GM21390 (cell line): Measurements from ENCODE around the gene C11orf21.
"Not testable (repeated sequence)": the region's sequence is repeated elsewhere in the genome, so short reads cannot be mapped to it uniquely, and the experiment has no call there.

Experiments used
- ATAC-seq: cut with Tn5 transposase; IDR thresholded peaks from one replicate; pipeline ENCODE4 v1.9.1; 2021; ENCODE audit not compliant: unreplicated experiment

Gene C11orf21

DNA sequence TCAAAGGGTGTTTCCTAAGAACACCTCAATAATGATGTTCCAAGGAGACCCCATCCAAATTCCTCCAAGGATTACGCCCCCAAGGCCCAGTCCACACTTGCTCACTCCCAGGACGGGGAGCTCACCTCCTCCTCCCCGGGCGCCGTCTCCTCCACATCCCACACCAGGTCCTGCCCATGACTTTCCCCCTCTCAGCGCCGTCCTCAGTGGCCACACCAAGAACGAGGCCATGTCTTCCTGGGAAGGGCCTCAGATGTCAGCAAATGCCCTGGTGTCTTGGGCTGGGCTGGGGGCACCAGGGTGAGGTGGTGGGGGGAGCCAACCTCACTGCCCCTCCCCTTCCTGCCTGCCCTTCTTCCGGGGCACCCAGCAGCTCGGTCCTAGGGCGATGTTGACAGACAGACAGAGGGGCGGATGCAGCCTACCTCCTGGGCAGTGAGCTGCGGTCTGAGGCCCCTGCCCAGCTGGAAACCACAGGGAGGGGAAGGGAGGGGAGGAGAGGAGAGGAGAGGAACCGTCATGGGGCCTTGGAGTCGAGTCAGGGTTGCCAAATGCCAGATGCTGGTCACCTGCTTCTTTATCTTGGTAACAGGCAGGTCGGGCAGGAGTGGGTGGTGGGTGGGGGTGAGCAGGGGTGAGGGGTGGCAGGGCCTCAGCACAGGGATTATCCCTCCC is at the start of gene C11orf21, which contains the start of gene TSPAN32:
Gene C11orf21, minus strand, starts transcription at position 288 of the 675 bp plus-strand sequence. Its CDS starts 110 bp downstream, at position 178.
Gene TSPAN32, plus strand, starts transcription at position 383 of the 675 bp plus-strand sequence. Its CDS starts 137 bp downstream, at position 520.
- no peak for ATAC-seq

DNA sequence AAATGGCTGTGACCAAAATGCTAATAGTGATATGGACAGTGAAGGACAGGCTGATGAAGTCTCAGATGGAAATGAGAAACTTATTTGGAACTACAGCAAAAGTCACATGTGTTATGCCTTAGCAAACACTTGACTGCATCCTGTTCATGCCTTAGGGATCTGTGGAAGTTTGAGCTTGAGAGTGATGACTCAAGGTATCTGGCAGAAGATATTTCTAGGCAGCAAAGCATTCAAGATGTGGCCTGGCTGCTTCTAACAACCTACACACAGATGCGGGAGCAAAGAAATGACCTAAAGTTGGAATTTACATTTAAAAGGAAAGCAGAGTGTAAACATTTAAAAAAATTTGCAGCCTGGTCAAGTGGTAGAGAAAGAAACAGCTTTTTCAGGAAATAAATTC is 47.3 kb upstream of the C11orf21 start:
- no peak for ATAC-seq

DNA sequence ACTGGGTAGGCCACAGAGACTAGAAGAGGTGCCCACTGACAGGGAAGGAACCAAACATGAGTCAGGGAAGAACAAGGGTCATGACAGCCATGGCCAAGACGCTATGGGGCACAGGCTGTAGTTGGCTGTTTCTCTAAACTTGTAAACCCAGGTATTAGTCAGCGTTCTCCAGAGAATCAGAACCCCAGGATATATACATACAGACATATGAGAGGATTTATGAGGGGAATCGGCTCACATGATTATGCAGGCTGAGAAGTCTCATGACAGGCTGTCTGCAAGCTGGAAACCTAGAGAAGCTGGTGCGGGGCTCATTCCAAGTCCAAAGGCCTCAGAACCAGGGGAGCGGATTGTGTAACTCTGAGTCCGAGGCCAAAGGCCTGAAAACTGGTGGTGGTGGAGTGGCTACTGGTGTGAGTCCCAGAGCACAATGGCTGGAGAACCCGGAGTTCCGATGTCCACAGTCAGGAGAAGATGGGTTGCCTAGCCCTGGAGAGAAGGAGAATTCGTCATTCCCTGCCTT is 45.7 kb upstream of the C11orf21 start:
- ATAC-seq: no peak

DNA sequence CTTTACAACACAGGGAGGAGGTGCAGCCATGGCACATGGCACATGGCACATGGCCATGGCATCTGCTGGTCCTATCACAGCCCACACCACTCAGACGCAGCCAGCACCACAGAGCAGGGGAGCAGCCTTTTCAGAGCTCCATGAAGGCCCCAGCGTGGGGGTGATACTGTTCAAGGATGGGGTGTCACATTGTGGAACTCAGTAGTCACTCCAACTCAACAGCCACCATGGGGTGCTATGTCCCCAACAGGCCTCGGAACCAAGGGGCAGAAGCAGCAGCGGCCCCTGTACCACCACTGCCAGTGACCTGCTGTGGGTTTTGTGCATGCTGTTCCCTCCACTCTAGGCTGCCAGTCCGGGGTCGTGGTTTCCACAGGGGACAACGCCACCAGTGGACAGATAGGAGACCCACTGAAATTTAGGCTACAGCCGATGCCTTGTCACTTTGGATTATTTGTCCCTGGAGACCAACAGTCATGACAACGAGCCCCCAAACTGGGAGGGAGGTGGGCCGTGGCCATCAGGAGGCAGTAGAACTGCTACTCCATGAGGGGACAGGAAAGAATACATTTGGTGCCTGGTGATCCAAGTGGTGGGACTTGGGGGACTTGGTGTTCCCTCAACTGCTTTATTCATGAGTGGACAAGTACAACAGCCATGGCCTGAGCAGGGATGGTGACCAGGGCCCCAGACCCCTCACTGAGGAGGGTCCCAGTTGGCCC is 45.0 kb upstream of the C11orf21 start:
- ATAC-seq: no peak

DNA sequence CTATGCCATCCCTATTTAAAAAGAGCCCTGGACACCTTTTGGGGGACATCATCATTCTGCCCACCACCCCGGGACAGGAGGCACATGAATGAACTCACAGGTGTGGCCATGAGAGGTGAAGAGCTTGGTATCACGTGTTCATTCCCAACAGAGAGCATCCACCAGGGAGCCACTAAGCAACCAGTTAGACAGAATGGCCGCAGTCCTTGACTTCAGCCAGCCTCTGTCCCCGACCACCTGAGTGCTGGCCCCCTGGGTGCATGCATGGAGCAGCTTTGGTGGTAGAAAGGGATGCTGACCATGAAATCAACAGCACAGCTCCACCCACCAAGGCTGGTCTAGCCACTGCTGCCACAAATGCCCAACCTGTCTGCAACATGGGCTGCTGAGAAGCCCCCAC is 44.3 kb upstream of the C11orf21 start:
- no peak for ATAC-seq

DNA sequence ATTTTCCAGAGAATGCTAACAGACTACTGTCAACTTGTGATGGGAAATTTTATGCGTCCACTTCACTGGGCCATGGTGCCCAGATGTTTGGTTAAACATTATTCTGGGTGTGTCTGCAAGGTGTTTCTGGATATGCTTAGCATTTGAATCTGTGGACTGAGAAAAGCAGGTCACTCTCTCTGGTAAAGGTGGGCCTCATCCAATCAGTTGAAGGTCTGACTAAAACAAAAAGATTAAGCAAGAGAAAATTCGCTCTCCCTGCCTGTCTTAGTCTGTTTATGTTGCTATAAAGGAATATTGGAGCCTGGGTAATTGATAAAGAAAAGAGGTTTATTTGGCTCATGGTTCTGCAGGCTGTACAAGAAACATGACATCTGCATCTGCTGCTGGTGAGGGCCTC is 43.3 kb upstream of the C11orf21 start:
- ATAC-seq: no peak

DNA sequence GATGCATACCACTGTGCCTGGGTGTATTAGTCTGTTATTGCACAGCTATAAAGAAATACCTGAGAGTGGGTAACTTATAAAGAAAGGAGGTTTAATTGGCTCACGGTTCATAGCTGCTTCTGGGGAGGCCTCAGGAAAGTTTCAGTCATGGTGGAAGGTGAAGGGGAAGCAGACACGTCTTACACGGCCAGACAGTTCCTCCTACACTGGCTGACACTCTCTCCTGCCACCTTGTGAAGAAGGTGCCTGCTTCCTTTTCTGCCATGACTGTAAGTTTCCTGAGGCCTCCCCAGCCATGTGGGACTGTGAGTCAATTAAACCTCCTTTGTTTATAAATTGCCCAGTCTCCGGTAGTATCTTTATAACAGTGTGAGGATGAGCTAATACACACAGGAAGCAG is 41.8 kb upstream of the C11orf21 start:
- no peak for ATAC-seq

DNA sequence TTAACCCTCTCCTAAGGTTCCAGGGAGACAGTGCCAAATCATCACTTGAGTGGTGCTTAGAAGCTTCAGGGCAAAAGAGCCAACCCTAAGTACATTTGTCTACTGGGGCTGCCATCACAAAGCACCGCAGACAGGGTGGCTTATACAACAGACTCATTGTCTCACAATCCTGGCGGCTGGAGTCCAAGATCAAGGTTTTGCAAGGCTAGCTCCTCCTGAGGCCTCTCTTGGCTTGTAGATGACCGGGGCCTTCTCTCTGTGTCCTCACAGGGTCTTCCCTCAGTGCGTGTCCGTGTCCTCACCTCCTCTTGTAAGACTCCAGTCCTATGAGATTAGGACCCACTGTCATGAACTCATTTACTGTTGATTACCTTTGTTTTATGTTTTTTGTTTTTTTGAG is 41.3 kb upstream of the C11orf21 start:
- ATAC-seq: no peak

DNA sequence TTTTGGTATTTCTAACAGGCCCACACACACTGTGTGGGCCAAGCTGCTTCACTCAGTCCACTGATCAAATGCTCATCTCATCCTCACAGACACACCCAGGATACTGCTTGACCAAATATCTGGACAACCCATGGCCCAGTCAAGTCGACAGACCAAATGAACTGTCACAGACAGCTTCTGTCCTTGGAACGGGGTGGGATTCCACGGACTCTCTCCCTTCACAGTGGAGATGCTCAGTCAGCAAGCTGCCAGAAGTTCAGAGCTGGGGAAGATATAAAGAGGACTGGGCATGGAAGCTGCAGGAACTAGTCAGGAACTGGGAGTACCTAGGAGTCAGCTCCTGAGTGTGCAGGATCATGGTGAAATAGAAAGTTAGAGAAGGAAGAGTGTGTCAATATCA is 40.8 kb upstream of the C11orf21 start:
- no peak for ATAC-seq

DNA sequence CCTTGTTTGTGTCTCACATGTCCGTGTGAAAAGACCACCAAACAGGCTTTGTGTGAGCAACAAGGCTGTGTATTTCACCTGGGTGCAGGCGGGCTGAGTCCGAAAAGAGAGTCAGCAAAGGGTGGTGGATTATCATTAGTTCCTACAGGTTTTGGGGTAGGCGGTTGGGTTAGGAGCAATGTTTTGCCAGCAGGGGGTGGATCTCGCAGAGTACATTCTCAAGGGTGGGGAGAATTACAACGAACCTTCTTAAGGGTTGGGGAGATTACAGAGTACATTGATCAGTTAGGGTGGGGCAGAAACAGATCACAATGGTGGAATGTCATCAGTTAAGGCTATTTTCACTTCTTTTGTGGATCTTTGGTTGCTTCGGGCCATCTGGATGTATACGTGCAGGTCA is 37.0 kb upstream of the C11orf21 start:
- not testable (repeated sequence) for ATAC-seq

DNA sequence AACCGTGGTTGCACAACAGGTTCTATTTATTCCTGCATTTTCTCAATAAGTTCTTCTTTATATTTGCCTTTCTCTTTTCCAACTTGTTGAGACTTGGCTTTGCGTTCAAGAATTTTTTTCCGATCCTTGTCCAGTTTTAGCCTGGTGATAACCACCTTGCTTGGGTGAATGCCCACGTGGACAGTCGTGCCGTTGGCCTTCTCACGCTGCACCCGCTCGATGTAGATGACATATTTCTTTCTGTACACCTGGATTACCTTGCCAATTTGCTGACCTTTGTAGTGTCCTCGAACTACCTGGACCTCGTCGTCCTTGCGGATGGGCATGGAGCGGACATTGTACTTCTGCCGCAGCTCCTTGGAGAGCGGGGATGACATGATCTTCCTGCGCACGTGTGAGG is 33.6 kb upstream of the C11orf21 start:
- ATAC-seq: not testable (repeated sequence)

DNA sequence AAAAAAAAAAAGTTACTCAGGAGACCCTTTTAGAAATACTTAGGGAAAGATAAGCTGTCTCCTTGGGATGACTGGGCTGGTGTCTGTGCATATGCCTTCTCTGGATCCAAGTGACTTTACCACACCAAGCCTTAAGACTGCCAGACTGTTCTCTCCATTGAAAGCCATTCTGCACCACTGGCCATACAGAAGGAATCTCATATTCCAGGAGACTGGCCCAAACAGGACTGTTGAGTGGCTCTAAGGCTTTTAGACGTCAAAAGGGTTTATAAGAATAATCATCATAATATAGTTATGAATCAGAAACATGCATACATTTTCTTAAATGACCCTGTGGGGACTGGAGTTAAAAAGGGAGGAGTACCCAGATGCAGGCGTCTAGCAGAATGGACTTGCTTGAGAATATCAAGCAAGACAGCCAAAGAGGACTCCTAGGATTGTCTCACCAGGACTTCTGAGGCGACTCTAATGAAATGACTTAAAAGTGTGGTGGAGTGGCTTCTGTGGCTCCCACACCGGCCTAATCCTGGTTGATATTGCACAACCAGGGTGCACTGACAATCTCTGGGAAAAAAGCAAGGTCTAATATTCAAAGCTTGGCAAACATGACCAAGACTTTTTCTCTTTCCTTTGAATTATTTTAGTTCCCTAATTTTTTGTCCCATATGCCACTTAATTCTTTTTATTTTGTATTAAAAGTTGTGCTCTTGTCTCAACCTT is 31.9 kb upstream of the C11orf21 start:
- ATAC-seq: not testable (repeated sequence)

DNA sequence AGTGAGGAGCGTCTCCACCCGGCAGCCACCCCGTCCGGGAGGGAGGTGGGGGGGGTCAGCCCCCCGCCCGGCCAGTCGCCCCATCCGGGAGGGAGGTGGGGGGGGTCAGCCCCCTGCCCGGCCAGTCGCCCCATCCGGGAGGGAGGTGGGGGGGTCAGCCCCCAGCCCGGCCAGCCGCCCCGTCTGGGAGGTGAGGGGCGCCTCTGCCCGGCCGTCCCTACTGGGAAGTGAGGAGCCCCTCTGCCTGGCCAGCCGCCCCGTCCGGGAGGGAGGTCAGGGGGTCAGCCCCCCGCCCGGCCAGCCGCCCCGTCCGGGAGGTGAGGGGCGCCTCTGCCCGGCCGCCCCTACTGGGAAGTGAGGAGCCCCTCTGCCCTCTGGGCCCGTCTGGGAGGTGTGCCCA is 30.9 kb upstream of the C11orf21 start:
- ATAC-seq: not testable (repeated sequence)

DNA sequence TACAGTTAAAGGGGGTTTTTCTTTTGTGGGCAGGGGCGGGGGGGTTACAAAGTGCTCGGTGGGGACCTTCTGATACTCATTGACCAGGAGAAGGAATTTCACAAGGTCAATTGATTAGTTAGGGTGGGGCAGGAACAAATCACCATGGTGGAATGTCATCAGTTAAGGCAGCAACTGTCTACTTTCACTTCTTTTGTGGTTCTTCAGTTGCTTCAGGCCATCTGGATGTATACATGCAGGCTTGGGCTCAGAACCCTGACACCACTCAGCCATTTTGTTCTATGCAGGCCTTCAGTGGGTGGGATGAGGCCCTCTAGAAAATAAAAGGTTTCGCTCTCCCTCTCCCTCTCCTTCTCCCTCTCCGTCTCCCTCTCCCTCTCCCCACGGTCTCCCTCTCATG is 29.7 kb upstream of the C11orf21 start:
- no peak for ATAC-seq

DNA sequence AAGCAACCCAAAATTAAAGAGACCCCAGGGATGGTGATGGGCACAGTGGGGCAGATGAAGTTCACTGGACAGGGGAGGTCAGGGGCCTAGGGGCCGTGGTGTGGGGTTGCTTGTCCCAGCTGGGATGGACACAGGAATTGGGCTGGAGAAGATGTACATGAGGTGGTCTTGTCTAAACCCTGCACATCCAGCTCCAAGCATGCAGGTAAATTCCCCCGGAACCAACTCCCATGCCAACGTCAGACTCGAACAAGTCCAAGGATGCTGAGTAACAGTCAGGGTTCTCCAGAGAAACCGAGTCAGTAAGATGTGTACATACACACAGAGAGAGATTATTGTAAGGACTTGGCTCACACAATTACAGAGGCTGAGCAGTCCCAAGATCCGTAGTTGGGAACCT is 29.0 kb upstream of the C11orf21 start:
- no peak for ATAC-seq

DNA sequence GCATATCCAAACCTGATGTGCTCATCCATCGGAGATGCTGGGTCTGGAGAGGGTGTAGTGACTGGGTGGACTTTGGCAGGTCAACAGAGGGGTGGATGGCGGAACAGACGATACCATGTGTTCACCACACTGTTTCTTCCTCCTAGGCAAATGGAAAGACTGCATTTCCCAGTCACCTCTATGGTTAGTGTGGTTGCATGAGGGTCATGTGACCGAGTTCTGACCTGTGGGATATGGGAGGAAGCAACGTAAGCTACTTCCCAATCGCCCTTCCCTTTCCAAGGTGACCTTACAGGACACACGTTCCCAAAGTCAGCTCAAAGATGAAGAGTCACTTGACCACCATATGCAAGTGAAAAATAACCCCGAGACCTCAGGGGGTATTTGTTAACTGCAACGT is 27.8 kb upstream of the C11orf21 start:
- no peak for ATAC-seq

DNA sequence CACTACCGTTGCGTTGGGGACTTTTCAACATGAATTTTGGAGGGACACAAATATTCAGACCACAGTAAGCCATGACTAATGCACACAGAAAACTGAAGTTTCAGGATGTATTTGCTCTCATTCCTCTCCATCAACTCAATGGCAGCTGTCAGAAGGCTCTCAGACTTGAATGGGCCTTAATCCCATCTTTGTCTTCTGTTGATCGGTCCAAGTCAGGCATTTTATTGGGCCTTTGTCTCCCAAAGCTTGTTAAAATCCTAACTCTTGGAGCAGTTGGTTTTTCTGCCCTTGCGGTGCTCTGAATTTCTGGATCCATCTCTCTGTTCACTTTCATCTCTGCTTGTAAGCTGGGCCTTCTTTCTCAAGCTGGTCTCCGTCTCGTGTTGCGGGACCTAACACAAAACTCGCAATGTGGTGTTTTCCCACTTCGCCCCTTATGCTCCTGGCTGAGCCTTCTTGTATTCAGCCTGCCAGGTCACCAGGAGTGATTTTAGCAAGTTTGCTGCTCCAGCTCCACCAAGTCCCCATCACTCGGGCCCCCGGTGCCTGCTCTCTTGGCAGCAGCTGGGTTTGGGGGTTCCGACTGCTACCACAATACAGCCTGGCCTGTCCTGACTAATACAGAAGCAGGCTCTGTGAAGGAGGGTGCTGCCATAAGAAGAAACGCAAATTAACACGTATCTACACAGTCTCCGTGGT is 27.1 kb upstream of the C11orf21 start:
- no peak for ATAC-seq

DNA sequence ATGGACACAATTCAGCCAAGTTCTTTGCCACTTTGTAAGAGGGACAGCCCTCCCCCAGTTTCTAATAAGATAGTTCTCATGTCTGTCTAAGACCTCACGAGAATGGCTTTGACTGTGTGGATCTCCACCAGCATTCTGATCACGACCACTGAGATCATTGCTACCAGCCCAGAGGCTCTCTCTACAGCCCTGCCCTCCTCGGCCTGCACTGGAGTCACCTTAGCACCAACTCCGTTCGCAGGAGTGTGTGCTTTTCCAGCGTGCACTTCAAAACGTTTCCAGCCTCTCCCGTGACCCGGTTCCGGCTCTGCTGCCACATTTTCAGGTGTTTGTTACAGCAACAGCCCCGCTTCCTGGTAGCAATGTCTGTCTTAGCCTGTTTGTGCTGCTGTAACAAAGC is 26.3 kb upstream of the C11orf21 start:
- no peak for ATAC-seq

DNA sequence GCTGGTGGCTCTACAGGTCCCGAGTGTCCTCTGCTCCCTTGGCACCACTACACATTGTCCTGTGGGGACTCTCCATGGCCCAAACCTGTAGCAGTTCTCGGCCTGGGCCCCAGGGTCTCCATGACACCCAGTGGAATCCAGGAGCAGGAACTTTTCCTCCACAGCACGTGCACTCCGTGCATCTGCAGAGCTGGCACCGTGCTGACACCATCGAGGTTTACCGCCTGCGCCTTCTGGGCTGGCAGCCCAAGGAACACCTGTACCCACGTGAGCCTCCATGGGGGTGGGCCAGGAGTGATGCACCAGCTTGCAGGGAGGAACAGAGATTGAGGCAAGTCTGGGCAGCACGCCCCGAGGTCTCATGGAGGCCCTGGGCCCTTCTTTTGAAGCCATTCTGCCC is 25.3 kb upstream of the C11orf21 start:
- ATAC-seq: no peak

DNA sequence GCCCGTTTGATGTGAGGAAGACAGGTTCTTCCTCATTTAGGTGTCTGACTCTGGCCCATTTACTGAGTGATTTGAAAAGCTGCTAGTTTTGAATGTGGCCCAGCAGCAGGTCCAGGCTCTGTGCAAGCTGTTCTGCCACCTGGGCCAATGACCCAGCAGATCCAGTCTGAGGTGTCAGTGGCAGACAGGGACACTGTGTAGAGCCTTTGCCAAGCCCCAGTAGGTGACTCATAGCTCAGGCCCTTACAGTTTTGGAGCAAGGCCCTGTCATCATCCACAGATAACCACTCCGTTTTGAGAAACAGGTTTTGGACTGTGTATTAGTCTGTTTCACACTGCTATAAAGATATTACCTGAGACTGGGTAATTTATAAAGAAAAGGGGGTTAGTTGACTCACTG is 24.0 kb upstream of the C11orf21 start:
- no peak for ATAC-seq

DNA sequence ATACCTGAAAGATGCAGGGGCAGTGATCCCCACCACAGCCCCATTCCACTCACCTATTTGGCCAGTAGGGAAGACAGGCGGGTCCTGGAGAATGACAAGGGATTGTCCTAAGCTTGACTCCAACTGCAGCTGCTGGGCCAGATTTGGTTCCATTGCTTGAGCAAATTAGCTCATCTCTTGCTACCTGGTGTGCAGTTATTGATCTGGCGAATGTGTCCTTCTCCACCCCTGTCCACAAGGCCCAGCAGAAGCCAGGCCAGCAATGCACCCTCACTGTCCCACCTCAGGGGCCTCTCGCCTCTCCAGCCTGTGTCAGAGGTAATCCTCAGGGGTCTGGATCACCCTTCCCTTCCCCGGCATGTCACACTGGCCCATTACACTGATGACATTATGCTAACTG is 23.4 kb upstream of the C11orf21 start:
- no peak for ATAC-seq
